ENCODE measurements around the gene TKFC. TPM values are rescaled to one million over a fixed set of nuclear protein-coding genes. Genes with fewer than 3 reads are reported as not detected.

The TKFC gene
- 10 to 100 TPM; 50.0 to 81.3 TPM for total RNA-seq

GRCh38 chr11:61332797-61333549, at the start of gene TKFC, which contains the start of gene DDB1:
Gene TKFC, plus strand, starts transcription at chr11:61333228. Its CDS starts 1,501 bp downstream, at chr11:61334729.
Gene DDB1, minus strand, starts transcription at chr11:61333105. Its CDS starts 137 bp downstream, at chr11:61332968.
- Histone ChIP-seq H3K4me1 (peaks cover 7% of the 10 kb centered on the region), H3K27ac (peak within 1 kb of the TSS; percentile 87), H3K27me3 (no peaks in the 10 kb centered on the region), H3K9me3 (no peaks in the 10 kb centered on the region), H3K36me3 (no peaks in the 10 kb centered on the region), H3K9ac (ENCODE audit: low read depth in 2 of 2, low read length in 2 of 2) (peak within 1 kb of the TSS; percentile 94 to 96), H3K4me3 (peak within 1 kb of the TSS; percentile 88)
- intact Hi-C loops (cut with DNase I), result no loop called here
- no peak for TF ChIP-seq CTCF (IDR thresholded peaks at IDR 0.05)
- DNase-seq, result peak; percentile 96

GRCh38 chr11:61283613-61284012, 49.4 kb upstream of the TKFC start:
- DNase-seq, result no peak
- Histone ChIP-seq H3K9me3 (no peaks in the 10 kb centered on the region), H3K27me3 (no peaks in the 10 kb centered on the region), H3K36me3 (no peaks in the 10 kb centered on the region), H3K27ac (no peak overlapping the region), H3K4me3 (no peak overlapping the region), H3K9ac (ENCODE audit: low read depth in 2 of 2, low read length in 2 of 2) (no peak overlapping the region), H3K4me1 (no peaks in the 10 kb centered on the region)
- no peak for TF ChIP-seq CTCF (IDR thresholded peaks at IDR 0.05)
- intact Hi-C loops (cut with DNase I), result no loop called here

GRCh38 chr11:61287338-61287977, 45.6 kb upstream of the TKFC start:
- no peak overlapping the region for H3K4me3 ChIP-seq
- TF ChIP-seq CTCF (IDR thresholded peaks at IDR 0.05), result no peak
- H3K27ac ChIP-seq, result no peak overlapping the region
- H3K36me3 ChIP-seq, result no peaks in the 10 kb centered on the region
- no peaks in the 10 kb centered on the region for H3K27me3 ChIP-seq
- no peaks in the 10 kb centered on the region for H3K4me1 ChIP-seq
- intact Hi-C loops (cut with DNase I), result no loop called here
- DNase-seq, result no peak
- H3K9me3 ChIP-seq, result no peaks in the 10 kb centered on the region
- no peak overlapping the region for H3K9ac ChIP-seq (ENCODE audit: low read depth in 2 of 2, low read length in 2 of 2)

GRCh38 chr11:61290905-61291690, 41.9 kb upstream of the TKFC start:
- Histone ChIP-seq H3K9ac (ENCODE audit: low read depth in 2 of 2, low read length in 2 of 2) (no peak overlapping the region), H3K9me3 (no peaks in the 10 kb centered on the region), H3K27ac (no peak overlapping the region), H3K4me3 (no peak overlapping the region), H3K4me1 (peaks cover 11% of the 10 kb centered on the region), H3K27me3 (peaks cover 20% of the 10 kb centered on the region), H3K36me3 (no peaks in the 10 kb centered on the region)
- no peak for TF ChIP-seq CTCF (IDR thresholded peaks at IDR 0.05)
- DNase-seq, result no peak
- intact Hi-C loops (cut with DNase I), result no loop called here

- intact Hi-C loops (cut with DNase I), result no loop called here
These were observed 40.7 kb upstream of the TKFC start for GRCh38 chr11:61292356-61292755.

More at GRCh38 chr11:61292356-61292755, 40.7 kb upstream of the TKFC start:
- Histone ChIP-seq H3K4me1 (peaks cover 11% of the 10 kb centered on the region), H3K9ac (ENCODE audit: low read depth in 2 of 2, low read length in 2 of 2) (no peak overlapping the region), H3K27ac (no peak overlapping the region), H3K27me3 (peaks cover 20% of the 10 kb centered on the region), H3K4me3 (no peak overlapping the region), H3K9me3 (no peaks in the 10 kb centered on the region), H3K36me3 (no peaks in the 10 kb centered on the region)
- DNase-seq, result no peak
- TF ChIP-seq CTCF (IDR thresholded peaks at IDR 0.05), result no peak
